ENCODE data around the gene TTLL10. TPM values are rescaled to one million over a fixed set of nuclear protein-coding genes. Genes with fewer than 3 reads are reported as not detected.

The TTLL10 gene
- polyA plus RNA-seq, 1 of the 3 experiments (the other 2 are of a cell fraction) = not detected

DNA sequence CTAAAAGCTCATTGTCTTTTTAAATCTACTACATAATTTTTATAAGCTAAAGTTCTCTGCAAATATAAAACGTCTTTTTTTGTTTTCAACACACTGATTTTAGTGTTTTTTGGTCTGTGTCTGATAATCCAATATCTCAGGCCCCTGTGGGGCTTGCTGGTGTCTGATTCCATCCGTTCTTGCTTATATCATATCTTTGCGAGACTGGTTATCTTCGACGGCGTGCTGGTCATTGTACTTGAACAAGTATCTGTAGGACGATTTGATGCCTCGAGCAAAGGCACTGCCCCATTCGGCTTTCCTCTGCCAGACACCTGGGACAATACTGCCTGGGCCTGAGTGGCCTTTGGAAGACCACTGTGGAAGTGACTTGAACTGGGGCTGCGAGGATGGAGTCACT is 18.4 kb upstream of the TTLL10 start:
- no peak overlapping the region for H2AFZ ChIP-seq (ENCODE audit: low read depth)
- H3K9me3 ChIP-seq = no peaks in the 10 kb centered on the region
- peaks cover 0 to 9% of the 10 kb centered on the region in 2 experiments; a peak in 1 of 4 replicates for H3K4me1 ChIP-seq (ENCODE audit: control insufficient read depth in 1 of 2, insufficient read depth in 2 of 2, low read depth in 1 of 2, low read length in 1 of 2)
- no peak overlapping the region for H3K4me2 ChIP-seq
- TF ChIP-seq, protein P1, sequence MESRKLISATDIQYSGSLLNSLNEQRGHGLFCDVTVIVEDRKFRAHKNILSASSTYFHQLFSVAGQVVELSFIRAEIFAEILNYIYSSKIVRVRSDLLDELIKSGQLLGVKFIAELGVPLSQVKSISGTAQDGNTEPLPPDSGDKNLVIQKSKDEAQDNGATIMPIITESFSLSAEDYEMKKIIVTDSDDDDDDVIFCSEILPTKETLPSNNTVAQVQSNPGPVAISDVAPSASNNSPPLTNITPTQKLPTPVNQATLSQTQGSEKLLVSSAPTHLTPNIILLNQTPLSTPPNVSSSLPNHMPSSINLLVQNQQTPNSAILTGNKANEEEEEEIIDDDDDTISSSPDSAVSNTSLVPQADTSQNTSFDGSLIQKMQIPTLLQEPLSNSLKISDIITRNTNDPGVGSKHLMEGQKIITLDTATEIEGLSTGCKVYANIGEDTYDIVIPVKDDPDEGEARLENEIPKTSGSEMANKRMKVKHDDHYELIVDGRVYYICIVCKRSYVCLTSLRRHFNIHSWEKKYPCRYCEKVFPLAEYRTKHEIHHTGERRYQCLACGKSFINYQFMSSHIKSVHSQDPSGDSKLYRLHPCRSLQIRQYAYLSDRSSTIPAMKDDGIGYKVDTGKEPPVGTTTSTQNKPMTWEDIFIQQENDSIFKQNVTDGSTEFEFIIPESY (IDR thresholded peaks at IDR 0.05; ENCODE audit: borderline replicate concordance, low read depth) = no peak
- TF ChIP-seq, protein P2, sequence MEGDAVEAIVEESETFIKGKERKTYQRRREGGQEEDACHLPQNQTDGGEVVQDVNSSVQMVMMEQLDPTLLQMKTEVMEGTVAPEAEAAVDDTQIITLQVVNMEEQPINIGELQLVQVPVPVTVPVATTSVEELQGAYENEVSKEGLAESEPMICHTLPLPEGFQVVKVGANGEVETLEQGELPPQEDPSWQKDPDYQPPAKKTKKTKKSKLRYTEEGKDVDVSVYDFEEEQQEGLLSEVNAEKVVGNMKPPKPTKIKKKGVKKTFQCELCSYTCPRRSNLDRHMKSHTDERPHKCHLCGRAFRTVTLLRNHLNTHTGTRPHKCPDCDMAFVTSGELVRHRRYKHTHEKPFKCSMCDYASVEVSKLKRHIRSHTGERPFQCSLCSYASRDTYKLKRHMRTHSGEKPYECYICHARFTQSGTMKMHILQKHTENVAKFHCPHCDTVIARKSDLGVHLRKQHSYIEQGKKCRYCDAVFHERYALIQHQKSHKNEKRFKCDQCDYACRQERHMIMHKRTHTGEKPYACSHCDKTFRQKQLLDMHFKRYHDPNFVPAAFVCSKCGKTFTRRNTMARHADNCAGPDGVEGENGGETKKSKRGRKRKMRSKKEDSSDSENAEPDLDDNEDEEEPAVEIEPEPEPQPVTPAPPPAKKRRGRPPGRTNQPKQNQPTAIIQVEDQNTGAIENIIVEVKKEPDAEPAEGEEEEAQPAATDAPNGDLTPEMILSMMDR (IDR thresholded peaks at IDR 0.05) = no peak
- TF ChIP-seq, protein P3, sequence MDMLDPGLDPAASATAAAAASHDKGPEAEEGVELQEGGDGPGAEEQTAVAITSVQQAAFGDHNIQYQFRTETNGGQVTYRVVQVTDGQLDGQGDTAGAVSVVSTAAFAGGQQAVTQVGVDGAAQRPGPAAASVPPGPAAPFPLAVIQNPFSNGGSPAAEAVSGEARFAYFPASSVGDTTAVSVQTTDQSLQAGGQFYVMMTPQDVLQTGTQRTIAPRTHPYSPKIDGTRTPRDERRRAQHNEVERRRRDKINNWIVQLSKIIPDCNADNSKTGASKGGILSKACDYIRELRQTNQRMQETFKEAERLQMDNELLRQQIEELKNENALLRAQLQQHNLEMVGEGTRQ (IDR thresholded peaks at IDR 0.05; ENCODE audit: borderline replicate concordance, low read depth, low read length) = no peak
- TF ChIP-seq TEAD4 (IDR thresholded peaks at IDR 0.05; ENCODE audit: borderline replicate concordance, insufficient read depth) = no peak
- no peak for TF ChIP-seq POLR2AphosphoS5 (IDR thresholded peaks at IDR 0.05; ENCODE audit: low read depth, low read length)
- no peak for TF ChIP-seq RFX5 (IDR thresholded peaks at IDR 0.05; ENCODE audit: low read length)
- TF ChIP-seq SMC3 (IDR thresholded peaks at IDR 0.05; ENCODE audit: low read depth, low read length) = no peak
- TF ChIP-seq TCF12 (IDR thresholded peaks at IDR 0.05) = no peak
- TF ChIP-seq, protein P4, sequence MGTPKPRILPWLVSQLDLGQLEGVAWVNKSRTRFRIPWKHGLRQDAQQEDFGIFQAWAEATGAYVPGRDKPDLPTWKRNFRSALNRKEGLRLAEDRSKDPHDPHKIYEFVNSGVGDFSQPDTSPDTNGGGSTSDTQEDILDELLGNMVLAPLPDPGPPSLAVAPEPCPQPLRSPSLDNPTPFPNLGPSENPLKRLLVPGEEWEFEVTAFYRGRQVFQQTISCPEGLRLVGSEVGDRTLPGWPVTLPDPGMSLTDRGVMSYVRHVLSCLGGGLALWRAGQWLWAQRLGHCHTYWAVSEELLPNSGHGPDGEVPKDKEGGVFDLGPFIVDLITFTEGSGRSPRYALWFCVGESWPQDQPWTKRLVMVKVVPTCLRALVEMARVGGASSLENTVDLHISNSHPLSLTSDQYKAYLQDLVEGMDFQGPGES (IDR thresholded peaks at IDR 0.05; ENCODE audit: low read depth, low read length) = no peak
- no peak for TF ChIP-seq GATA2 (CRISPR knock-in tag; IDR thresholded peaks at IDR 0.05)
- no peak for TF ChIP-seq RXRA (IDR thresholded peaks at IDR 0.05; ENCODE audit: borderline replicate concordance, low read depth)
- CTCF ChIA-PET = interaction anchor here (1.2 kb wide), 1 partner anchor 32 kb away, joined by 4 read pairs; no protein-coding TSS in a partner anchor
- H3K27ac ChIP-seq (ENCODE audit: low read depth in 2 of 2, low read length in 1 of 2) = no peak overlapping the region
- H3K4me3 ChIP-seq (ENCODE audit: low read depth in 2 of 2, low read length in 1 of 2) = no peak overlapping the region
- no peaks in the 10 kb centered on the region for H3K27me3 ChIP-seq (ENCODE audit: insufficient read depth)
- POLR2A ChIA-PET = no interaction called here
- H3F3A ChIP-seq (replicated peaks; ENCODE audit: insufficient read depth) = peaks cover 15% of the 10 kb centered on the region
- H3K9ac ChIP-seq = no peak overlapping the region
- DNase-seq = no peak
- no peaks in the 10 kb centered on the region for H4K20me1 ChIP-seq (ENCODE audit: insufficient read depth)
- no peaks in the 10 kb centered on the region for H3K79me2 ChIP-seq (ENCODE audit: insufficient read depth)
- H3K9me2 ChIP-seq = no peaks in the 10 kb centered on the region
- H3K36me3 ChIP-seq (replicated peaks in 1 of 2; ENCODE audit: control insufficient read depth in 1 of 2, insufficient read depth in 2 of 2, low read length in 1 of 2) = no peaks in the 10 kb centered on the region
- WGBS (ENCODE audit: low lambda C conversion rate) = 37% methylated on average over 10 of the region's 10 CpGs

Measured in SK-N-SH (cell line).